HS-5 (cell line): ENCODE results near the gene FTCDNL1.

Source experiments
- DNase-seq: peaks from one replicate; pipeline ENCODE4 v3.0.0-alpha.2; 2012; ENCODE audit warnings: low read depth

FTCDNL1 gene

GRCh38 chr2:199842631-199843395 lies 8.2 kb downstream of the FTCDNL1 start:
- no peak for DNase-seq

DNA sequence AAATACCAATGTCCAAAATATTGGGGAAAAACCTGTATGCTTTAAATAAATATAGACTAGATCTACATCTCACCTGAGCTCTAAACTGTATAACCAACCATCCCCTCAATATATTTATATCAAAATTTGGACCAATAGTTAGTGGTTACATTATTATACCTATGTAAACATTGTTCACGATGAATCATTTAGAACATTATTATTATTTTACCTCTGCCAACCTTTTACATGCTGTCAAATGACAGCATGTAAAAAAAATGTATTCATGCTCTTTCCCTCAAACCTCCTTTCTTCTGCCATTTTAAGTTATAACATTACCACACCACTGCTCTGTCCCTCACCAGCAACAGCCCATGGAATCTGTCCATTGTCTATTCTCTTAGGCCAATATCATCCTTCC lies 9.6 kb downstream of the FTCDNL1 start:
- no peak for DNase-seq

DNA sequence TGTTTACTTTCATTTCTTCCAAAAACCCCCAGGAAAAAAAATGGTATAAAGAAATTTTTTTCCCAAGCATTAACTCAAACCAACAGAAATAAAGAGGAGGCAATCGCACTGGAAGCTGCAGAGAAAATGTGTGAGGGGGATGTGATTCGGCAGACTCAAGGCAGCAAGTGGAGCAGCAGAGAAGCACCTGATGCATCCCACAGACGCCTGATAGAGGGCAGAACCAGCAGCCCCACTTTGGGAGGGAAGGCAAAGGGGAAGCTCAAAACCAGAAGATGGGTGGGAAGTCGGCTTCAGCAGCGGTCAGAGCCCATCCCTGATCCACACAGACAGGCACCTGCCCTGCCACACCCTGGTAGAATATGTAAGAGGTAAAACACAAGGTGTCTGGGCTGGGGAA lies 12.6 kb downstream of the FTCDNL1 start:
- DNase-seq: no peak

- no peak for DNase-seq
Measured at GRCh38 chr2:199836943-199837342, 14.0 kb downstream of the FTCDNL1 start.

- DNase-seq: no peak
Measured at GRCh38 chr2:199833525-199833924, 17.5 kb downstream of the FTCDNL1 start.

DNA sequence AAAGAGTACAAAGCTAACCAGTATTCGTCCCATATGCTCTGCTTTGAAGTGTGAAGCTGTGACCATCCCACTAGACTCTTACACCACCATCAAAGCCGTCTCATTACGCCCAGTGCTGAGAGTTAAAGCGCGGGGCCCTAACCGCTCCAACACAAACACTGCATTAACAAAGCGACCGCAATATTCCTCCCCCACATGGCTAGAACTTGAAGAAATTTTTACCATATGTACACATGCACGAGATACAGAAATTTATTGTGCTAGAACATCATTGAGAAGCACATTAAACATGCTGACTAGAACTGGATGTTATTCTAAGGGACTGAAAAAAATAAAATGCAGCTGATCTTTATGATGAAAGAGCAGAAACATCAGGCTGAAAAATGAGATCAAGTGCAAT lies 20.5 kb downstream of the FTCDNL1 start:
- DNase-seq: no peak

DNA sequence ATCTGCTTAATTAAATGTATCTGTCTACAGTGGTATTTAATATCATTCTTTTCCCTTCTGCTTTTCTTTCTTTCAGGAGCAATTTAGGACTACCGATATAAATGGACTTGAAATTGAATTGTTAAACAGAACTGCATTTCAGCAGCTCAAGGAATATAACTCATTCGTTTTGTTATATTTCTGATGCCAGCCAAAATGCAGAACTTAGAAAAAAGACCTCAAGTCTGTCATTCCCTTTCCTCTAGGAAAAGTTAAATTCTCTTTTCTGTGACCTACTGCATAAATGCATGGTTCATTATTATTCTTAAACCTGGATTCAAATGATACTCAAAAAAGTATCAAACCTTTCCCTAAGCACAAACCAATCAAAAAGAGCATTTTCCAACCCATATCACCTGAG lies 21.4 kb downstream of the FTCDNL1 start:
- no peak for DNase-seq

- DNase-seq: no peak
Measured at GRCh38 chr2:199819746-199820145, 31.2 kb downstream of the FTCDNL1 start.

- no peak for DNase-seq
Measured at GRCh38 chr2:199818754-199819153, 32.2 kb downstream of the FTCDNL1 start.

DNA sequence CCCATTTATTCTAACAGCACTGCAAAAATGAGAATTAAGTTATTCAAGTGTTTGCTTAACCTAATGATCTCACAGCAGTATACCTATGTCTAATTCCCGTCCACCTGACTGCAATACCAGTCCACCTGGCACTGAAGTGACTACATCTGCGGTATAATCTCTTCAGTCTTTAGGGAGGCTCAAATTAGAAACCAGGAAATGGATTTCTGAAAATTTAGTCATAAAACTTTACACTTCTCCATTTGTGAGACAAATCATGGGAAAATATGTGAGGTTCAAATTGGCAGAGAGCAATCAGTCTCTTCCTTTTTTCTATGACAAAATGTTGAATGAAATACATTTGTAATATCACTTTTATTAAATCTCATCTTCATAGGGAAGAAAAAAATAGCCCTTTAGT lies 33.0 kb downstream of the FTCDNL1 start:
- DNase-seq: no peak

DNA sequence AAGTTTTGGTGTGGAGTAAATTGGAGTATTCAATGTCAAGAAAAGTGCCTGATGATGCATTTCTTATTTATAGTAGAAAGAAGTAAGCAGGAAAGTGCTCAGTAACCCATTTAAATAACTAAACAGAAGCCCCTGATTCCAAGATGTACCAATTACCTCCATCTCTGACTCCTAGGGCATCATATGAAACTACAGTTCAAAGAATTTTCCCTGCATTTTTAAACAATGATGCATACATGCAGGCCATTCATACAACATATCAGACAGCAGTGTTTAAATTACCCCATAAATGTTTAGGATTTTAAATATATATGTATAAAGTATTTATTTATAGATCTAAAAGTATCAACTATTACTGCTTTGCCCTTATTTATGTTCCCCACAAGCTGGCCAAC lies 36.2 kb downstream of the FTCDNL1 start:
- DNase-seq: no peak

- DNase-seq: no peak
Measured at GRCh38 chr2:199814101-199814816, 36.7 kb downstream of the FTCDNL1 start.

DNA sequence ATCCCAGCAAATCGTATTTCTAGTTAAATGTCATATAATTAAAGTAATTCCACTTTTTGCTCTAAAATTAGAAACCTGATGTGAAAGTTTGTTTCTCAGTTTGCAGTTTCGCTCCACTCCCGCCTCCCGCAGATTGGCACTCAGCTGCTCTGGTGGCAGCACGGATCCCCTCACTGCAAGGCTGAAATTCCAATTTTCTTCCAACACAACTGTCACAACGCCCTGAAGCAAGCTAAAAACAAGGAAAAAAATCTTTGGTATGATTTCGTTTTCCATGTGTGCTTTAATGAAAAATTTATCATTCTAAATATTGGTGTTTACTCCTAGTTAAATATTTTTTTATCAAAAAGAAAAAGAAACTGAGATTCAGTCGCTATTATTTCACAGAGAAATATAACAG lies 38.5 kb downstream of the FTCDNL1 start:
- no peak for DNase-seq

GRCh38 chr2:199811346-199811745 lies 39.6 kb downstream of the FTCDNL1 start:
- no peak for DNase-seq

GRCh38 chr2:199810422-199811171 lies 40.4 kb downstream of the FTCDNL1 start:
- DNase-seq: peak; percentile 91

DNA sequence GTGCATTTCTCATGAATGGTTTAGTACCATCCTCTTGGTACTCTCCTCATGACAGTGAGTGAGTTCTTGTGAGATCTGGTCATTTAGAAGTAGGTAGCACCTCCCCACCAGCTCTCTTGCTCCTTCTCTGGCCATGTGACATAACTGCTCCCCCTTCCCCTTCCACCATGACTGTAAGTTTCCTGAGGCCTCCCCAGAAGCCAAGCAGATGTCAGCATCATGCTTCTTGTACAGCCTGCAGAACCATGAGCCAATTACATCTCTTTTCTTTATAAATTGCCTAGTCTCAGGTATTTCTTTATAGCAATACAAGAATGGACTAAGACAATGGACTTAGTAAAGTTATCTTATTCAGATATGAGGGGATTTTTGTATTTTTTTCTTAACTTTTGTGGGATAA lies 43.0 kb downstream of the FTCDNL1 start:
- DNase-seq: no peak

GRCh38 chr2:199806179-199806578 lies 44.8 kb downstream of the FTCDNL1 start:
- no peak for DNase-seq

- no peak for DNase-seq
Measured at GRCh38 chr2:199804831-199805230, 46.2 kb downstream of the FTCDNL1 start.

DNA sequence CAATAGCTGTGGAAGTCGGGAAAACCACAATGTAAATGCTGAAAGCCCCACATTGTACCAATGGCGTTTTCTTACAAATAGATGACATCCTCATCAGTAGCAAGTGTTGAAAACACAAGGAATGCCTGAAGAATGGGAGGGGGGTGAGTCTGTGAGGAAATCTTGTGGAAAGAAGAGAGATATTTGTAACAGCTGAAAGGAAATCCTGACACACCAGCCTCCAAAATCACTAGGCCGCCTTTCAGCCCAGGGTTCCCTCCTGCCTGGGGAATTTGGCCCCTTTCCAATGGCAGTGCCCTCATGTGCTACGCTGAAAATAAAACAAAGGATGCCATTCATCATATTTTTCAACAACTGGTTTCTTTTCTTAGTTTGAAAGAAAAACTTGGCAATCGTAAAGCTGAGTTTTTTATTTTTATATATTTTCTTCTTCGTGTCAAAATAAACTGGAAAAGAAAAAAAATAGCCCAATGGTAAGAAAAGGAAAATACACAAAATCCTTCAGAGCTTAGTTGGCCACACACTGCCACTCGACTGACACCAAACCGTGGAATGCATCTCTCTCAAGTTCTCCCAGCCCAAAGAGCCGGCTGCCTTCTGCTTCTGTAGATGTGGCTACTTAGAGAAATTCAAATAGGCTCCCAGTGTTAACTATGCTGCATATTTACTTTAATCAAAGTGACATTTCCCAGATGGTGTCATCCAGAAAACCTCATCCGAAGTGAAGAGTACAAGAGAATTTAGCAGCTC lies 52.0 kb downstream of the FTCDNL1 start:
- DNase-seq: no peak

DNA sequence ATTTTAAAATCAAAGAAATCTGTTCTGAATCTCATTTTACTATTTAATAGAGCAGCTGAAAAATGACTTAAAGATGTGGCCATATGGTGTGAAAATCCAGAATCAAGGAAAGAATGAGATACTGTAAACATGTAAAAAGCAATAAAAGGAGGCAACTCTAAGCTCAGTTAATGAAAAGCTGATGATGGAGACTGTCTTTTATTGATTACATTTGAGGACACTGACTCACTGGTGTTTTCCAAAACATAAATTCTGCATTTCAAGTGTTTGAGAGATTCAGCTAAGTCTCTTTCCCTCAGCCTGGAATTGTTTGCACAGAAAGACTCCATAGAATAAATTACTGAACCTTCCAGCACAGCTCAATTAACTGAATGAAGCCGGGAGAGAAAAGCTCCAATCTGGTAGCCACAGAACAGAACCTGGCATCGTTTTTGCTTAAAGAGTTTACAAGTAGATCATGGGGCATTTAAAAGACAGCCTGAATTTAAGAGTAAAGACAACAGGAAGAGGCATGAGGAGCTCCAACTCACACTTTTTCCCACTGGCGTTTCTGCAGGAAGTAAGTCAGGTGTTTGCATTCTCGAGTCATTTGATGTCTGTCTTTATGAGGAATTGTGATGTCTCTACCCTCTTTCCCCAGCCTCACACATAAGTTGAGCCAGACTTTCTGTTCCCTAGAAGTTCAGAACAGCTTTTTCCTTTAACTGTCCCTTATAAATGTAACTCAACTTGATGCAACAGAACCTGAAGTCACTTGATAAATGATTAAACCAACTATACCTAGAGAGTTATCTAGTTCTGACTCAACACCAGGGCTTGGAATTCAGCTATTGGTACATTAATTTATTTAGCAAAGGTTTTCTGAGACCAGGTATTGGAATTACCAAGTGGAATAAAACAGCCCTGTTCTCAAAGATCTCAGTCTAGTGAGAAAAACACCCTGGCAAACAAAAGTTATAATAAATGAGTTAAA lies 53.3 kb downstream of the FTCDNL1 start:
- DNase-seq: no peak

GRCh38 chr2:199792381-199792780 lies 58.6 kb downstream of the FTCDNL1 start:
- DNase-seq: no peak
